ENCODE results near the gene PHF12.
A peak's percentile ranks its signal among the peaks of the same experiment; 100 is the strongest.

The PHF12 gene

GRCh38 chr17:28975031-28975430 is 23.7 kb upstream of the PHF12 start:
- no peak for DNase-seq

DNA sequence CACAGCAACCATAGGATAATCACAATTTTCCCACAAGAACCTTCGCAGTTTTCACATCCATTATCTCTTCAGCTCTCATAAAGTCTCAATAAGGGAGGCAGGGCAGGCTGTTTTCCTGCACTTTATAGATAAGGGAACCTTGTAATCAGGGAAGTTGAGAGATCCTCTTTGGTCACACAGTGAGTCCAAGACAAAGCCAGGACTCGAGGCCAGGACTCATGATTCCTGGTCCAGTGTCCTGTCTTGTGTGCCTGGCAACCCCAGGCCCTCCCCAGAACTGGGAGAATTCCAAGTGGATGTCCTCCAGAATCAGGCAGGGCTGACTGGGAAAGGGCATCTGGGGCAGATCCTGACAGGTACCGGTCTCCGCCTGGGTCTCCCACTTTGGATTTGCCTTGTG is 23.1 kb upstream of the PHF12 start:
- DNase-seq: no peak

DNA sequence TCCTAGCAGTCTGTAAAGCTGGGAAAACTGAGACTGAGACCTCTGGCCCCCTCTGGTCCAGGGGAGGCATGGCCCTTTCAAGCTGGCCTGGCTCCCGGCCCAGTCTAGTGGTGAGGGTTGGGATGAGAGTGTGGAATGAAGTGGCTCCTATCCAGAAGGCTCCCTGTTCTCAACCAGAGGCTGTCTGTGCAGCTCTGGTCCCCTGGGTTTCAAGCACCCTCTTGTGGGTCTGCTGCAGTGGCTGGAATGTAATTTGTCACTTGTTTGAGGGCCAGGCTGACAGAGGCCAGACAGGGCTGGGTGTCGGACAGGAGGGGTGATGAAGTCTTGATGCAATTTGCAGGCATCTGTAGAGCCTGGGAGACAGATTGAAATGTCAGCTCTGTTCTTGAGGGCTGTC is 22.1 kb upstream of the PHF12 start:
- no peak for DNase-seq

GRCh38 chr17:28972437-28972836 is 21.1 kb upstream of the PHF12 start:
- DNase-seq: no peak

DNA sequence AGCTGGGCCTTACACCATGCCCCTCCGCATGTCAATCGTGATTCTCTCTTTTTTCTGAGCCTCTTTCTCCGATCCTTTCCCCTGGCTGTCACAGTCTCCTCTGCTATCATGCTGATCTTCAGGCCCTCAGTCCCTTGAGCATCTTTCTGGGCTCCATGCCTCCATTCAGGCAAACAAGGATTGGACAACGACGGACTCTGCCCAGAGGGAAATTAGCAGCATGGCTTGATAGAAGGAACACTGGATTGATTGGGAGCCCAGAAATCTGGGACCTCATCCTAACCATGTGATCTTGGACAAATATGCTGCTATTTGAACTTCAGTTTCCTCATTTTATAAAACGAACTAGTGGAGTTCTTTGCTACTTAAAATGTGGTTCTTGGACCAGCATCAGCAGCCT is 19.6 kb upstream of the PHF12 start:
- DNase-seq: no peak

DNA sequence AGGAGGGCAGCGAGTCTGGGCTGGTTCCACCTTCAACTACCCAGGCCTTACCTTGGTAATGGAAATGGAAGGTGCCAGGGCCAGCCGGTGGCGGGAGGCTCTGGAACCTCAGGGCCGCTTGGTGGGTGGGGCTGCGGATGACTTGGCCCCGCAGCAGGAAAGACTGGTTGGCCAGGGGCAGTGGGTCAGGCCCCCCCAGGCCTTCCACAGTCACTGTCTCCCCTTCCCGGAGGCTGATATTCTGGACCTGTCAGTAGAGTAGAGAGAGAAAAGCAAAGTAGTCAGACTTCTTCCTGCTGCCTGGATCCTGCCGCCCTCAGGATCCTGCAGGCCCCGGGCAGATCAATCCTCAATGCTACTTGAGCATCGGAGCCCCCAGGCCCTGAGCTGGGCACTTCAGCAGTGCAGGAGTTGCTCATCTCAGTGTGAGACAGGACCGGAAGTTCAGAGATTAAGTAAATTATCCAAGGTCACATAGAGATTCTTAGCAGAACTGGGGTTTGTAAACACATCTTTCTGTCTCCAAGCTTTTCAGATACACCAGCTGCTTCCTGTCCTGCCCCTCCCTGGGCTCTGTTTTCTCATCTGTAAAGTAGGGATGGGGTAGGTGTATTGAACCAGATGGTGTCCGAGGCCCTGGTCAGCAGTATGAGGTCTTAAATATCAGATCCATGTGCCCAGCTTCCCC is 18.5 kb upstream of the PHF12 start:
- DNase-seq: no peak

DNA sequence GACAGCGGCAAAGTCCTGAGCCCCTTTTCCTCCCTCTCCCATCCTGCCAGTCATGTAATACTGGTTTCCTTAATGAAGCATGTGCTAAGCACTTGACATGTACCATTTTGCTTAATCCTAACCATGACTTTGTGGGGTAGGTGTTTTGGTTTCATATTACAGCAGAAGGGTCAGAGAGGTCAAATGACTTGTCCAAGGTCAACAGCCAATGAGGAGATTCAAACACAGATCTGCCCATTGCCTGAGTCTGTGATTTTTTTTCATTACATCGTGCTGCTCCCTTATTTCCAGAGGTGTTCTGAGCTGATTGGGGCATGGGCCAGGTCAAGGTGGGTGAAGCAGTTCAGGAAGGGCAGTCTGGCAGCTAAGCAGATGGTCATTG is 17.6 kb upstream of the PHF12 start:
- DNase-seq: no peak

GRCh38 chr17:28968231-28968913 is 17.1 kb upstream of the PHF12 start:
- DNase-seq: no peak

DNA sequence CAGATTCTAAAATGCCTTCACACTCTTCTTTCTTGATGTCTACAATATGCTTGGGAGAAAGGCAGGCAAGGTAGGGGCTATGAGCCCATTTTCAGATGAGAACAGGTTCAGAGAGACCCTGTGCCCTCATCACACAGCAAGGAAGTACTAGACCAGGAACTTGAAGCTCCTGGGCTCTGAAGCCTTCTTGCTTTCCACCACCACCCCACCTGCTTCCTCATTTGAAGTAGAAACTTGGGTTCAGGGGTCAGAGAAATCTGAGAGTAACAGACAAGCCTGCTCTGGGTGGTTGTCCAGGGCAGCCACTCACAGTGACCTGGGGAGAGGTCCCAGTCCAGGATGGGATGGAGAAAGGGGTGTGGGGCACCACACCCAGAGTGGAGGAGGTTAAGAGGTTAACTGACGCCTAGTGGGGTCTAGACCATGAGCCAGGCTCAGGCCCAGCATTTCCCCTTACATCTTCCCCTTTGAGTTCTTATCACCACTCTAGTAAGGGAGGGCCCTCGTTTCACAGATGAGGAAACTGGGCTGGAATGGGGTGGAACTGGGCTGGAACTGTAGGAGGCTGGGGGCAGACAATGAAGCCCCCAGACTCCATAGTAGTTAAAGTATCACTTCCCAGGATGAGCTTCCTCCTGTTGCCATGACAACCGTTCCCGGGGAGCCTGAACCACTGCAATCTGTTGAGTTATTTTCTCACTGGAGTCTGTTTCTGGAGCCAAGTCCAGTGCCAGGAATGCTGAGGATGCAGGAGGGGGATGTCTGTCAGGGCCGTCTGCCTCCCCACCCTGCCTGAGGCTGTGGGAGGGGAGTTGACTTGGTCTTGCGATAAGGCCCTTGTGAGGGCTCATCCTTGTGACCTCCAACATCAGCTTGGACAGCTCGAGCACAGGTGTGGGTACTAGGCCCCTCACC is 16.2 kb upstream of the PHF12 start:
- peak; percentile 18 for DNase-seq

- DNase-seq: no peak
These were observed 12.5 kb upstream of the PHF12 start for GRCh38 chr17:28963841-28964240.

DNA sequence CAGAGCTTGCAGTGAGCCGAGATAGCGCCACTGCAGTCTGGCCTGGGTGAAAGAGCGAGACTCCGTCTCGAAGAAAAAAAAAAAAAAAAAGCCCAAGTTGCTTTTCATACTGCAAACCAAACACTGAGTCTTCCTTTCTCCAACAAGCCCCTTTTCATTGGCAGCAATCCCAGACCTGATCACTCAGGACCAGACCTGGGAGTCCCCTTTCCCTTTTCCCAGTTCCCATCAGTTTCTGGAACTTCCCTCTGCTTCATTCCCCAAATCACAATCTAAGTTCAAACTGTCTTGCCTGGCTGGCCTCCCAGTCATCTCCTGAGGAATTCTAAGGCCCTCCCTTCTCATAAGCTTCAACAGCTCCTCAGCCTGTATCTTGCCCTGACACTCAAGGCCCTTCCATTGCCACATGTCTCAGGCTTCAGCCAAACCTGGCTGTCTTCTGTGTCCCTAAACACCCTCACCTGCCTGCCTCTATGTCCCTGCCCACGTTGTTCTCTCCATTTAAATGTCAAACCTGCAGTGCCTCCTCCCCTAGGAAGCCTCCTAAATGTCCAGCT is 11.8 kb upstream of the PHF12 start:
- no peak for DNase-seq

DNA sequence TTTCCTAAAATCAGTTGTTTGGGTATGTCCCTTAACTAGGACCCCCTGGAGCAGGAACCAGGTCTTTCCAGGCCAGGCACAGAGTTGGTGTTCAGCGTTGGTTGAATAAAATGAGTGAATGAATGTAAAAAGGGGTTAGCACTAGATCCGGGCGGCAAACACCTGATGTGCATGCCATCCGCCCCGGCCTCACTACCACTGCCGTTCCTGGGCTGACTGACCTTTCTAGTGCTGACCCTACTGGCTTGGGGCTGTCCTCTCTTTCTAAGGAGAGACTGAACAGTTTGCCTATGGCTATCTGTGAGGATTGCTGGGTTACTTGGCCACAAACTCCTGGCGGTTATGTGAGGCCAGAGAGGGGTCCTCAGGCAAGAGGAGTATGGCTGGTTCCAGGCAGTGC is 10.1 kb upstream of the PHF12 start:
- no peak for DNase-seq

DNA sequence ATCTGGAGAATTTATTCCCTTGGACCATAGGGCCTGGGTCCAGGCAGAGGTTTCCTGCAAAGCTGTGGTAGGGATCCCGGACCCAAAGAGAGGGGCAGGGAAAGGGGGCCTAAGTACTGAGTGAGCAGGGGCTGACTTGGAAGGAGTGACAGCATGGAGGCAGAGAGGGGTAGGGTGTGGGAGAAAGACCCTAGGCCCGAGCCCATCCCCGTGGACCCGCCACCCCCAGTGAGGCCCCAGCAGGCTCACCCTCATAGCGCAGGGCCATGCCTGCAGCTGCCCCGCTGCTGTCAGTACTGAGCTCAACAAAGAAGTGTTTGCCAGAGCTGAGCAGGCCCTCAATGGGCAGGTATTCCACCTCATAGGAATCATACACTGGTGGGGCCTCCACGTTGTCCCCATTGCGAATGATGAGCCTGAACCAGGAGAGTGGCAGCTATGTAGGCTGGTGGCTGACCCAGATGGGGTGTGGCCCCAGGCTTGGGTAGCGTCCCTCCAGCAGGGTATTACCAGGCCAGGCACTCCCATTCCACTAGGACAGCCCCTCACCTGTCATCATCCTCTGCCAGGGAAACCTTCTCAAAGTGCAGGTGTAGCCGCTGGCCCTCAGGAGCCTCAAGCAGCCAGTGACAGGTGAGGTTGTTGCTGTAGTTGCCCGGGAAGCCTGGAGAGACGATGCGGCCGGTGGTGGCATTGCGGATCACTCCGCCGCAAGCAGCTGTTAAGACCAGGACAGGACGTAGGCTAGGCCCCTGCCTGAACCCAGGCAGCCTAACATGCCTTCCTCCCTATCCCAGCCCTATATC is 9.1 kb upstream of the PHF12 start:
- DNase-seq: no peak

- no peak for DNase-seq
These were observed 8.2 kb upstream of the PHF12 start for GRCh38 chr17:28959471-28959871.

DNA sequence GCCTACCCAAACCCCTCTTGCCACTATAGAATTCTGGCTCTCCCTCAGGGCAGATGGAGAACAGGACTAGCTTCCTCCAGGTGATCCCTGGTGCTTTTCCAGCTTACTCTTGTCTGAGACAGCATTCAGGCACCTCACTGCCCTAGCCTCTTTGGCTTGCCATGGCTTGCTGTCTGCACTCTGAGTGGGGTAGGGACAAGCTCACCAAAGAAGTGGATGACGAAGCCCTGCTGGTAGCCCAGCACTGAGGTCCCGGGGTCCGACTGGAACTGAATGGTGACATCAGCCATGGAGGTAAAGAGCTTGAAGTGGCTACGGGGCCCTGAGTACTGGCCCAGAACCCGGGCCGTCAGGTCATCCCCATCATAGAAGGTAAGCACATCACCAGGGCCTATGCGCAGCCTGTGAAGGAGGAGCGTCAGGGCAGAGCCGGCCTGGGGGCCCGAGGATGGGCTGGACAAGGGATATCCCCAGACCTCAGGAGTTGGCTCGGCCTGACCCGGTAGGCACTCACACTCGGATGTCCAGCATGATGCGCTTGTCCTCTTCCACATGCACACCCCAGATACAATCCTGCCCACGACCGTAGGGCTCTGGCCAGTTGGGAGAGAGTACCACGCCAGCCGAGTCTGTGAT is 7.6 kb upstream of the PHF12 start:
- no peak for DNase-seq

- no peak for DNase-seq
These were observed 6.7 kb upstream of the PHF12 start for GRCh38 chr17:28957992-28958355.

DNA sequence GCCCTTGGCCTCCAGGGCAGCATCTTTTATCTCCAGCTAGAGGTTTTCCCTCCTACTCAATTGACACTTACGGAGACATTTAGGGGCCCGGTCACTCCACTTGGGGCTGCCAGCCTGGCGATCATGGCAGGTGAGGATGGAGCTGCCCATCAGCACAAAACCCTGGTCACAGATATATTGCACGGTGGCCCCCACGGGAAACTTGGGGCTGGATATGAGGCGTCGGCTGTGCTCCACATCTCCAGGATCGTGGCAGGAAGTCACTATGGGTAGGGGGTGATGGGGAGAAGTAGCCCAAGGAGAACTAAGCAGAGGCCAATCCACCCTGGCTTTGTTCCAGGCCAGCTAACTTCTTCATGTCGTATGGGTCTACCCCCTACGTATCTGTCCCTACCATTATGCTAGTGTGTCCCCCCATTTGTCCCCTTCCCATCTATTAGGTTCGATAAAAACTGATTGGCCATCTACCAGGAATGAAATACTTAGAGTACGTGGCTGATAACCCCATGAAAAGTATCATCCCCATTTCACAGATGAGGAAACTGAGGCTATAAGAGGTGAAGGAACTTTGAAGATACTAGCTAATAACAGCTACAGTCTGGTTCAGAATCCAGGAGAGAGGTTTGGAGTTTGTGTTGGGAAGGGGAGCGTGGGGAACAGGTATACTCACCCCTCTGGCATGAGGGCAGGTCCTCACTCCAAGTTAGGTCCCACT is 6.1 kb upstream of the PHF12 start:
- DNase-seq: no peak

DNA sequence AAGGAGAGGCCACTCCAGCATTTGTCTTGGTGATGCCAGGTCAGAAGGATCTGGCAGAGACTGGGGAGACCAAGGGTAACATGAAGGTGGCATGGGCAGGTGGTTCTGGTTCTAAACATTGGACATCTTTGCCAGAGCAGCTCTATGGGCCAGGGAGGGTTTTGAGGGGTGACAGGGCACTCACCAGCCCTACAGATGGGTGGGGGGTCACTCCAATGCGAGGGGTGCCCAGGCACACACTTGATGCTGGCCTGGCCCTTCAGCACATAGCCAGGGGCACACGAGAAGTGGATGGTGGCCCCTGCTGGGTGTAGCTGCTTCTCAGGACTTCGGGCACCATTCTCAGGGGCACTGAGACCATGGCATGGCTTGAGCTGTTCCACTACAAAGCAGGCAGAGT is 5.5 kb upstream of the PHF12 start:
- DNase-seq: no peak

GRCh38 chr17:28956112-28956511 is 4.8 kb upstream of the PHF12 start:
- no peak for DNase-seq

DNA sequence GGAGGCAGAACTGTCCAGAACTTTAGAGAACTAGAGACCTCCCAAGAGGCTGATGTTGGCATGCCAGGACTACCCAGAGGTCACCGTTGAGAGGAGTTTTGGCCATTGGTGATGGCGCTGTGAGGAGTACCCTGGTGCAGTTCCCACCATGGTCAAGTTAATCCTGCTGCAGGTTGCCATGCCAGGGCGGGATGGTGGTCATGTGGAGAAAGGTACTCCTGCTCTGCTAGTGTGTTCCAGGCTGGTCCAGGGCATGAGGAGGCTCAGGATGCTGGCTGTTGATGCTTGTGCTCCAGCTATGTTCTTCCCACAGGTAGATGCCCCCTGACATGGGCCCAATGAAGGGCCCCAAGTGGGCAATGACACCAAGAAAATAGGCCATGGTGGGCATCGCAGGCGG is 4.1 kb upstream of the PHF12 start:
- DNase-seq: no peak

GRCh38 chr17:28954886-28955285 is 3.6 kb upstream of the PHF12 start:
- DNase-seq: no peak

Data from CD4-positive, alpha-beta T cell treated with Interferon gamma for 1 hour (primary cell).